ENCODE measurements around the gene CEP41.

The CEP41 gene

GRCh38 chr7:130350945-130351790, 89.6 kb downstream of the CEP41 start:
- no peak for DNase-seq (ENCODE audit: low spot score)

DNA sequence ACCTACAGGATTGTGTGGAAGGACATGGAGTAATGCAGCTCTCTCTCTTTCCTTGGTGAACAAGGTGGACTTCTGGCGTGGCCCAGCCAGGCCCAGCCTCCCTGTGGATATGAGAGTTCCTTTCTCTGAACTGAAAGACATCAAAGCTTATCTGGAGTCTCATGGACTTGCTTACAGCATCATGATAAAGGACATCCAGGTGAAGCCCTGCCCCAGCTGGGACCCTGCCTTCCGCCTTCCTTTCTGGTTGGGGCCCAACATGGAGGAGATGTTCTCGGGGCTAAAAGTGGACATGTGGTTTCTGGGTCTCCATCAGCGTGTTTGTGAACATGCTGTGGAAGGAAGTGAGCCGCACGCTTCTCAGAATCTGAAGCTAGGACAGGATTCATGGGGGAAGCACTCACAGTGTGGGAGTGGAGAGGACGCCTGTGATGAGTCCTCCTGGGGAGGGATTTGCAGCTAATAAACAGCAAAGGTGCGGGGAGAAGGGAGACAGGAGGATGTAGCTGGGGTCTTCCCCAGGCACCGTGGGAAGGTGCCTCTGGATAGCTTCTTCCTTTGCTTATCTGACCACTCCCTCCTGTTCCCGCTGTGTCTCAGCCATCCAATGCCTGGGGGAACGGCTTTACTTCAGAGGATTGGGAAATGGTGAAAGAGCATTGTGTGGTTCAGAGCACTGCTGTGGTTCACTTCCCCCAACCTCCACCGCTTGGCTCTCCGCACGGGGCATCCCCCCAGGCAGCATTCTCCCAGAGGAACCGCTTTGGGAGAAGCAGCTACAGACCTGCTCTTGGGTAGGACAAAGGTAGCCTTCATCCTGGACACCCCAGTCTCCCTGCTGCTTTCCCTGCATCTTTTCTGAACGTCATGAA, 90.7 kb downstream of the CEP41 start:
- DNase-seq (ENCODE audit: low spot score) = peak; percentile 79

GRCh38 chr7:130346941-130347340, 93.9 kb downstream of the CEP41 start:
- no peak for DNase-seq (ENCODE audit: low spot score)

GRCh38 chr7:130346177-130346905, 94.5 kb downstream of the CEP41 start:
- DNase-seq (ENCODE audit: low spot score) = no peak

GRCh38 chr7:130345725-130346124, 95.1 kb downstream of the CEP41 start:
- no peak for DNase-seq (ENCODE audit: low spot score)

- no peak for DNase-seq (ENCODE audit: low spot score)
These were observed 95.7 kb downstream of the CEP41 start for GRCh38 chr7:130345136-130345535.

- no peak for DNase-seq (ENCODE audit: low spot score)
These were observed 96.4 kb downstream of the CEP41 start, which contains the start of gene CPA5 for GRCh38 chr7:130344271-130344866. Gene CPA5, plus strand, starts transcription at chr7:130344816. Its CDS starts 1,670 bp downstream, at chr7:130346486.

All from COLO829 (cell line).